ENCODE results near the gene TNNC1.

Gene TNNC1

DNA sequence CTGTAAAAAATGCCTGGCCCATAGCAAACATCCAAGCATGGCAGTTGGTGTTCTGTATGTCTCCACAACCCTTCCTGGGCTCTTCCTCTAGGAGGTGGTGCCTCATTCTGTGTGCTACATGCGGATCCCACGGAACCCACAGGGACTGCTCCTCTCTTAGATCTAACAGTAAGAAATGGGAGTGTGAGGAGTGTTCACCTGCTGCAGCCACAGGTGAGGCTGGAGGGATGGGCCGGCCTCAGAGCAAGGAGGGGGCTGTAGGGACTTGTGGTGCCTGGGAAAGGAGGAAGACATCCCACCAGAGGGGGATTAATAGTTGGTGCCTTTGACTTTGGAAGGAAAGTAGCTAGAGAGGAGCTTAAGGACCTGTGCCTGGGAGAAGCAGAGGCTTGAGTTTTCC lies 31.2 kb downstream of the TNNC1 start:
- POLR2A ChIA-PET (ENCODE audit: low non-redundant PET): no interaction called here
- H3K27ac ChIP-seq: no peak overlapping the region
- CTCF ChIA-PET: no interaction called here
- TF ChIP-seq, protein P1, sequence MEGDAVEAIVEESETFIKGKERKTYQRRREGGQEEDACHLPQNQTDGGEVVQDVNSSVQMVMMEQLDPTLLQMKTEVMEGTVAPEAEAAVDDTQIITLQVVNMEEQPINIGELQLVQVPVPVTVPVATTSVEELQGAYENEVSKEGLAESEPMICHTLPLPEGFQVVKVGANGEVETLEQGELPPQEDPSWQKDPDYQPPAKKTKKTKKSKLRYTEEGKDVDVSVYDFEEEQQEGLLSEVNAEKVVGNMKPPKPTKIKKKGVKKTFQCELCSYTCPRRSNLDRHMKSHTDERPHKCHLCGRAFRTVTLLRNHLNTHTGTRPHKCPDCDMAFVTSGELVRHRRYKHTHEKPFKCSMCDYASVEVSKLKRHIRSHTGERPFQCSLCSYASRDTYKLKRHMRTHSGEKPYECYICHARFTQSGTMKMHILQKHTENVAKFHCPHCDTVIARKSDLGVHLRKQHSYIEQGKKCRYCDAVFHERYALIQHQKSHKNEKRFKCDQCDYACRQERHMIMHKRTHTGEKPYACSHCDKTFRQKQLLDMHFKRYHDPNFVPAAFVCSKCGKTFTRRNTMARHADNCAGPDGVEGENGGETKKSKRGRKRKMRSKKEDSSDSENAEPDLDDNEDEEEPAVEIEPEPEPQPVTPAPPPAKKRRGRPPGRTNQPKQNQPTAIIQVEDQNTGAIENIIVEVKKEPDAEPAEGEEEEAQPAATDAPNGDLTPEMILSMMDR (conservative IDR thresholded peaks at IDR 0.05; ENCODE audit: low read depth): no peak
- no peak for DNase-seq (ENCODE audit: low spot score)

DNA sequence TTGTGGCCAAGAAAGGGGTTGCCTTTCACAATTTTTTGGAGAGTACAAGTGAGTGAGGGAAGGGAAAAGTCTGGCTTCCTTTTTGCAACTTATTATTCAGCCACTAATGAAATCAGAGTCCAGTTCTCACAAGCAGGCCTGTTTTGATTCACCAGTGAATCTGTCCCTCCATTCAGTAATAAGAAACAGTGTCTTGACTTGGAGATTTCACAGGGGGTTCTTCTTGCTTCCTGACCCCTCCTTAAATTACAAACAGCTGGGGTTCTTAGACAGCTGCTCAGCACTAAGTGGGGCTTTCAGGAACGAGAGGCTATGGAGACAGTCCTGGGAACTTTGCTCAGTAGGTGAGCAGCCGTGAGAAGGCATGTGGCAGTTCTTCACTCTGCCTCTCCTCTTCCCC lies 33.5 kb downstream of the TNNC1 start:
- H3K27ac ChIP-seq: no peak overlapping the region
- CTCF ChIA-PET: no interaction called here
- POLR2A ChIA-PET (ENCODE audit: low non-redundant PET): no interaction called here
- TF ChIP-seq, protein P1 (conservative IDR thresholded peaks at IDR 0.05; ENCODE audit: low read depth): no peak
- no peak for DNase-seq (ENCODE audit: low spot score)

DNA sequence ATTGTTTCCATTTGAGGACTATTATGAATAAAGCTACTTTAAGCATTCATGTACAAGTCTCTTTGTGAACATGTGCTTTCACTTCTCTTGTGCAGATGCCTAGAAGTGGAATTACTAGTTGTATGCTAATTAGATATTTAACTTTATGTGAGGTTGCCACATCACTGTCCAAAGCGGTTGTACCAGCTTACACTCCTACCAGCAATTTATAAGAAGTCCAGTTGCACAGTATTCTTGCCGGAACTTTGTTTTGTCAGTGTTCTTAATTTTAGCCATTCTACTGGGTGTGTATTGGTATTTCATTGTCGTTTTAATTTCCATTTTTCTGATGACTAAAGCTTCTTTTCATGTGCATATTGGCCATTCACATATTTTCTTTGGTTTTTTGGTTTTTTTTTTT lies 38.0 kb downstream of the TNNC1 start:
- no peak overlapping the region for H3K27ac ChIP-seq
- no peak for DNase-seq (ENCODE audit: low spot score)
- TF ChIP-seq, protein P1 (conservative IDR thresholded peaks at IDR 0.05; ENCODE audit: low read depth): no peak
- ChIA-PET POLR2A (ENCODE audit: low non-redundant PET) (no interaction called here), CTCF (no interaction called here)

DNA sequence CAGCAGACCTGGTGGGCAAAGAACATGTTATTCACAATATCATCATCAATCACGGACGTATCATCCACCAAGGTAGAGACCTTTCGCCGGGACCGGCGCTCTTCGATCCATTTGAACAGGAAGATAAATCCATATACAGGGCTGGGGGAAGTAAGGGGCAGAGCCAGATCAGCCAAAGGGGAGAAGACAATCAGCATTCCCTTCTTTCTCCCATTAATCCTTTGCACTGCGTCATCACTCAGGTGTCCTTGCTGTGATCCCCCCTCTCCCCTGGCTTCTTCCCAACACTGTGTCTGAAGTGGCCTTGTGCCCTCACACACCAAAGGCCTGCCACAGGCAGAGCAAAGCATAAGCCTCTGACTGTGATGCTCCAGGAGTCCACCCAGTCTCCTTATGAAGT lies 45.4 kb downstream of the TNNC1 start:
- no peak for DNase-seq (ENCODE audit: low spot score)
- ChIA-PET POLR2A (ENCODE audit: low non-redundant PET) (no interaction called here), CTCF (no interaction called here)
- TF ChIP-seq, protein P1 (conservative IDR thresholded peaks at IDR 0.05; ENCODE audit: low read depth): no peak
- H3K27ac ChIP-seq: no peak overlapping the region

DNA sequence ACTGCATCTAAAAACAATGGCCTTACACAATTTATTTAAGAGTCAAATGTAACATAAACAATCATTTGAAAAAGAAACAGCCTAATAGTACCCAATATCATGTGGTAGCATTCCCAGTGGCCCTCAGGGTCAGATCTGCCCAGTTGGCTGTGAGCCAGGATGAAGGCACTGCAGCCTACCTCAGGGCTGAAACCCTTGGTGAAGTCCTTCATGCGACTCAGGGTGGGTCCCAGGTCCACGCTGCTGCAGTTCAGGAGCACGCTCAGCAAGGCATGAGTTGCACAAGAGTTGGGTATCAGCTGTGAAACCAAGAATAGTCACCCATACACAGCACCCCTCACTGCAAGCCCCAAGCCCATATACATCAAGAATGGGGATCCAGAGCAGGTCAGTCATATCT lies 46.1 kb downstream of the TNNC1 start:
- CTCF ChIA-PET: no interaction called here
- TF ChIP-seq, protein P1 (conservative IDR thresholded peaks at IDR 0.05; ENCODE audit: low read depth): no peak
- POLR2A ChIA-PET (ENCODE audit: low non-redundant PET): no interaction called here

DNA sequence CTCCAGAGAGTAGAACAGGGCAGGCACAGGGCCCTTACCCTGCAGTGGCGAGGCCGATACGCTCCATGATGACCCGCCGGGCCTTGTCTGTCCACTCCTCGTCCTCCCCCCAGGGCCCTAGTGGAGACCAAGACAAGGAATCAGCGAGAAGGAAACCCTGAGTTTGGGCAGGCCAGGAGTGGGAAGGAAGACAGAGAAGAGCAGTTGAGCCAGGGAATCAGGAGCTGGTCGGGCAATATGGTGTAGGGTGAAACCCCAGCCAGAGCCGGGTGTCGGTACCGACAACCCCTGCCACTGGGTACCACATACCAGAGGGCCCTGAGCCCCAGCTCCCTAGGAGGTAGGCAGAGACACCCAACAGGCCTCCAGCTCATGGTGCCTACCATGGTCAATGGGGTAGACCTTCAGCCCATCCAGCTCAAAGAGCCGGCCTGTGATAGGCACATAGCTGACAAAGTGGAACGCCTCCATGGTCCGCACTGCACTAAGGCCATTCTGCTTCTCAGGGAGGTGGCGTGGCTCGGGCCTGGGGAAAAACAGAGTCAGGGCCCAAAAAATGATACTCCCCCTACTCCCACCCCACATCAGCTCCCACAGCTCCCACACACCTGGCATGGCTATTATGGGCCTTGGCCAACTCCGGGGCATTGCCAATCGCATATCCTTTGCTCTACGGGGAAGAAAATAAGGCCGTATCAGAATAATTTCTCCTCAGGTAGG lies 46.9 kb downstream of the TNNC1 start:
- TF ChIP-seq, protein P1 (conservative IDR thresholded peaks at IDR 0.05; ENCODE audit: low read depth): no peak
- DNase-seq (ENCODE audit: low spot score): no peak
- H3K27ac ChIP-seq: peak overlapping the region; percentile 79
- CTCF ChIA-PET: interaction anchor here (0.5 kb wide), 1 partner anchor 61 kb away, joined by 4 read pairs; no protein-coding TSS in a partner anchor
- POLR2A ChIA-PET (ENCODE audit: low non-redundant PET): no interaction called here

More for the DNA sequence above, 46.1 kb downstream of the TNNC1 start:
- H3K27ac ChIP-seq: peak overlapping the region; percentile 79
- no peak for DNase-seq (ENCODE audit: low spot score)
